ENCODE data around the gene PTPN11. TPM values are rescaled to one million over a fixed set of nuclear protein-coding genes. Genes with fewer than 3 reads are reported as not detected.

Gene PTPN11
- total RNA-seq, 1 experiment from 2014 or later: 121 TPM

DNA sequence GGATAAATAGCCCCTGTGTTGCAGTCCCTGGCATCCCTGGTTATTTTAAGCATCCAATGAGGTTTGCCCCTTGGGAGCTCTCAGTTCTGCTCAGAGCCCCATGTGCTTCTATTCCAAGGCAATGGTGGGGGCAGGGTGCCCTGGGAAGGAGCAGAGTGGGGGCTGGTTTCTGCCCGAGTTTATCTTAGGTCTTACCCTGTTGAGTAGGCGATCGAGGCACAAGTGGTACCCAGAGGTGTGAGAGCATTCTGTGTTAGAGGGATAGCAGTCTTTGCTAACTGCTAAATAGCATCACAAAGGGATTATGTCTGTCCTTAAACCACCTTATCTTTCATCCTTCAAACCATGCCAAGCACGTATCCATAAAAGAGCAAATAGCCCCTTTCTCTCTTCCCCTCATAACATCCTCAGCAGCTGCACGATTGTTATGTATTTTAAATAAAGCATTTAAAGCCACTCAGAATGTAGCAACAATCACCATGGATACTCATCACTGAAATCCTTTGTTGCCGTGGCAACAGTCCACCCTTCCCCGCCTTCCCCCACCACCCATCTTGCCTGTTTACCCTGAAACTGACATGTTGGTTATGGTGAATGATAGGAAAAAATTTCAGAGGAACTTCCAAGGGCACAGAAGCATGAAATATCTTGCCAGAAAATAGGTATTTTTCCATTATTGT is 139.3 kb downstream of the PTPN11 start:
- peaks cover 37% of the 10 kb centered on the region for H3K27me3 ChIP-seq (ENCODE audit: low read length)
- no peaks in the 10 kb centered on the region for H3K9me3 ChIP-seq (ENCODE audit: low read length)
- H3K79me2 ChIP-seq (ENCODE audit: low read length): no peaks in the 10 kb centered on the region
- no peaks in the 10 kb centered on the region for H3K9me2 ChIP-seq (replicated peaks; ENCODE audit: low read length)
- no TSS peak for BruUV-seq (replicated peaks)
- ATAC-seq: no peak
- CTCF ChIA-PET: no interaction called here
- no peak for DNase-seq
- H3K27ac ChIP-seq (ENCODE audit: low read length): no peak overlapping the region
- no peaks in the 10 kb centered on the region for H3K36me3 ChIP-seq (ENCODE audit: low read depth, low read length)
- H3K4me2 ChIP-seq (ENCODE audit: low read length): no peak overlapping the region
- POLR2A ChIA-PET (ENCODE audit: unreplicated experiment): no interaction called here
- H3K4me1 ChIP-seq (ENCODE audit: insufficient read depth, low read length): no peaks in the 10 kb centered on the region
- TF ChIP-seq EZH2 (IDR thresholded peaks at IDR 0.05; ENCODE audit: low read length, unreplicated experiment) (no peak), EZH2phosphoT487 (IDR thresholded peaks at IDR 0.05; ENCODE audit: borderline replicate concordance, low read length) (no peak)
- TF ChIP-seq, protein P1, sequence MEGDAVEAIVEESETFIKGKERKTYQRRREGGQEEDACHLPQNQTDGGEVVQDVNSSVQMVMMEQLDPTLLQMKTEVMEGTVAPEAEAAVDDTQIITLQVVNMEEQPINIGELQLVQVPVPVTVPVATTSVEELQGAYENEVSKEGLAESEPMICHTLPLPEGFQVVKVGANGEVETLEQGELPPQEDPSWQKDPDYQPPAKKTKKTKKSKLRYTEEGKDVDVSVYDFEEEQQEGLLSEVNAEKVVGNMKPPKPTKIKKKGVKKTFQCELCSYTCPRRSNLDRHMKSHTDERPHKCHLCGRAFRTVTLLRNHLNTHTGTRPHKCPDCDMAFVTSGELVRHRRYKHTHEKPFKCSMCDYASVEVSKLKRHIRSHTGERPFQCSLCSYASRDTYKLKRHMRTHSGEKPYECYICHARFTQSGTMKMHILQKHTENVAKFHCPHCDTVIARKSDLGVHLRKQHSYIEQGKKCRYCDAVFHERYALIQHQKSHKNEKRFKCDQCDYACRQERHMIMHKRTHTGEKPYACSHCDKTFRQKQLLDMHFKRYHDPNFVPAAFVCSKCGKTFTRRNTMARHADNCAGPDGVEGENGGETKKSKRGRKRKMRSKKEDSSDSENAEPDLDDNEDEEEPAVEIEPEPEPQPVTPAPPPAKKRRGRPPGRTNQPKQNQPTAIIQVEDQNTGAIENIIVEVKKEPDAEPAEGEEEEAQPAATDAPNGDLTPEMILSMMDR (conservative IDR thresholded peaks at IDR 0.05; ENCODE audit: low read depth, low read length): no peak
- H4K20me1 ChIP-seq (ENCODE audit: low read length): no peaks in the 10 kb centered on the region
- H3F3A ChIP-seq (ENCODE audit: low read length, unreplicated experiment): no peaks in the 10 kb centered on the region
- intact Hi-C loops (cut with micrococcal nuclease): no loop called here
- no peak overlapping the region for H3K4me3 ChIP-seq (ENCODE audit: low read length)
- H3K9ac ChIP-seq (ENCODE audit: low read length): no peak overlapping the region
- no peak overlapping the region for H2AFZ ChIP-seq (ENCODE audit: low read length)

Other genes starting within 250 kb of the PTPN11 start
- 24.6 and 31.2 TPM in 2 replicates for gene HECTD4, start 36.5 kb upstream of the PTPN11 start, total RNA-seq (2014; rRNA removed)
- gene RPL6, start 9.3 kb upstream of the PTPN11 start, total RNA-seq (2014; rRNA removed): 1,342 and 1,509 TPM in 2 replicates

Data from PC-3 (cell line).